Measurements from ENCODE around the gene CRY2.

GRCh38 chr11:45931739-45932138 lies 84.5 kb downstream of the CRY2 start:
- TF ChIP-seq CTCF (IDR thresholded peaks at IDR 0.05) = no peak
- TF ChIP-seq POLR2A (IDR thresholded peaks at IDR 0.05) = no peak
